Stomach (tissue), 4 donors: Measurements from ENCODE around the gene GPR50.

Experiments used
- CTCF ChIP-seq, 7 experiments: fragments of 450-650 bp in 4 of 7; fragments of 200-600 bp in 3 of 7; sonication (generic) in 3 of 7; IDR thresholded peaks; one replicate each; pipeline ENCODE4 v1.5.1; 2016 to 2019; ENCODE audit warnings: antibody characterized with exemption in 7 of 7, control low read depth in 2 of 7, mild to moderate bottlenecking in 1 of 7
- EP300 ChIP-seq: sonication (generic); formaldehyde crosslinking; IDR thresholded peaks from one replicate; pipeline ENCODE4 v1.6.1; 2017; ENCODE audit warnings: antibody characterized with exemption
- POLR2A ChIP-seq, 4 donors: fragments of 450-650 bp; IDR thresholded peaks; one replicate each; pipeline ENCODE4 v1.6.1; 2016; ENCODE audit warnings: antibody characterized with exemption in 4 of 4, control low read depth in 2 of 4, mild to moderate bottlenecking in 1 of 4, moderate library complexity in 1 of 4

GRCh38 chrX:151183233-151183753 lies 6.9 kb downstream of the GPR50 start:
- TF ChIP-seq CTCF (IDR thresholded peaks at IDR 0.05): no peak
- no peak for TF ChIP-seq EP300
- no peak for TF ChIP-seq POLR2A (IDR thresholded peaks at IDR 0.05)
